Smooth muscle cell (in vitro differentiated cells): ENCODE results near the gene PLCL1. TPM values are rescaled to one million over a fixed set of nuclear protein-coding genes. Genes with fewer than 3 reads are reported as not detected.

Experiments used
- DNase-seq: peaks from one replicate; lab custom pipeline; 2025; ENCODE audit not compliant: unreplicated experiment; lab: John Stamatoyannopoulos, UW
- H2AFZ ChIP-seq: fragments of 200-600 bp; sonication (generic); 2 replicates; pipeline ENCODE4 v1.6.0; 2016; ENCODE audit warnings: antibody characterized with exemption, low read depth, mild to moderate bottlenecking
- H3F3A ChIP-seq: fragments of 200-600 bp; sonication (generic); 2 replicates; pipeline ENCODE4 v1.6.0; 2017; ENCODE audit warnings: antibody characterized with exemption, low read depth
- H3K27ac ChIP-seq: fragments of 200-600 bp; sonication (generic); 2 replicates; pipeline ENCODE4 v1.5.1; 2016; ENCODE audit warnings: low read depth, mild to moderate bottlenecking
- H3K27me3 ChIP-seq: fragments of 200-600 bp; sonication (generic); 2 replicates; pipeline ENCODE4 v1.6.1; 2016; ENCODE audit warnings: low read depth, mild to moderate bottlenecking
- H3K36me3 ChIP-seq: fragments of 200-600 bp; sonication (generic); 2 replicates; pipeline ENCODE4 v1.5.1; 2016; ENCODE audit warnings: low read depth
- H3K4me1 ChIP-seq: fragments of 200-600 bp; sonication (generic); 2 replicates; pipeline ENCODE4 v1.5.1; 2016; ENCODE audit warnings: low read depth
- H3K4me2 ChIP-seq: fragments of 200-600 bp; sonication (generic); 2 replicates; pipeline ENCODE4 v1.6.0; 2016; ENCODE audit warnings: mild to moderate bottlenecking
- H3K4me3 ChIP-seq: fragments of 200-600 bp; sonication (generic); 2 replicates; pipeline ENCODE4 v1.5.1; 2016; ENCODE audit warnings: mild to moderate bottlenecking
- H3K79me2 ChIP-seq: fragments of 200-600 bp; sonication (generic); 2 replicates; pipeline ENCODE4 v1.6.0; 2016; ENCODE audit warnings: low read depth, mild to moderate bottlenecking
- H3K9ac ChIP-seq: fragments of 200-600 bp; sonication (generic); 2 replicates; pipeline ENCODE4 v1.6.0; 2016; ENCODE audit warnings: low read depth
- H3K9me3 ChIP-seq: fragments of 200-600 bp; sonication (generic); replicated peaks from 2 replicates; pipeline ENCODE4 v1.5.1; 2016; ENCODE audit warnings: low read depth
- H4K20me1 ChIP-seq: fragments of 200-600 bp; sonication (generic); 2 replicates; pipeline ENCODE4 v1.6.0; 2016; ENCODE audit warnings: low read depth
- WGBS: methylation state at CpG from one replicate; pipeline ENCODE4 v1.1.7; 2016; ENCODE audit warnings: low lambda C conversion rate; 5-methylcytosine and 5-hydroxymethylcytosine counted together
- polyA plus RNA-seq: library from polyadenylated mRNA; unstranded; fragments of >200 nt; fragmentation: Nextera tagmentation; extraction: Ambion mirVana; gene quantifications from 2 replicates; pipeline ENCODE4 v1.2.1, GENCODE V29; 2016
- total RNA-seq: library from RNA; depleted of rRNA; stranded (reverse); fragments of >200 nt; gene quantifications from 2 replicates; pipeline ENCODE4 v1.2.3, GENCODE V29; 2014
- TF ChIP-seq, protein P1 (sequence below): fragments of 200-600 bp; sonication (generic); IDR thresholded peaks from 2 replicates; pipeline ENCODE4 v1.5.1; 2017; ENCODE audit warnings: borderline replicate concordance, mild to moderate bottlenecking, antibody characterized with exemption; ENCODE audit not compliant: insufficient read depth, poor library complexity, severe bottlenecking

The PLCL1 gene
- total and polyA plus RNA-seq, 2 experiments from 2014 or later, result 0.87 to 1.3 TPM

DNA sequence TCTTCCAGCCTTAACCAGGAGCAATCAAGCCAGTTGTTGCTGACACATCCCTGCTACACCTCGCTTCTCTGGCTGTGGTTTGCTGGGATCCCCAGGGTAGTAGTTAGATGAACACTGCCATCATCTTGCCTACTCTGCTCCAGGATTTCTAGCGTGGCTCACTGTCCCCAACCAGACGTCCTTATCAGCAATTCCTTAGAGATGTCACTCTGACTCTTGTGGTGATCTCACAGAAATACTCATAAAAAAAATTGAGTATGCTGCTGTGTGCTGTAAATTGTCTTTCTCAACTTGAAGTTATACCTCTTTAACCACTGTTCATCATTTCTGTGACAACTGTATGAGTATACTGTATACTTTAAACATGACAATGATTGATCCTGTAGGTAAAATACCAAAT, 63.2 kb downstream of the PLCL1 start:
- H3K9ac ChIP-seq, result no peak overlapping the region
- TF ChIP-seq, protein P1, sequence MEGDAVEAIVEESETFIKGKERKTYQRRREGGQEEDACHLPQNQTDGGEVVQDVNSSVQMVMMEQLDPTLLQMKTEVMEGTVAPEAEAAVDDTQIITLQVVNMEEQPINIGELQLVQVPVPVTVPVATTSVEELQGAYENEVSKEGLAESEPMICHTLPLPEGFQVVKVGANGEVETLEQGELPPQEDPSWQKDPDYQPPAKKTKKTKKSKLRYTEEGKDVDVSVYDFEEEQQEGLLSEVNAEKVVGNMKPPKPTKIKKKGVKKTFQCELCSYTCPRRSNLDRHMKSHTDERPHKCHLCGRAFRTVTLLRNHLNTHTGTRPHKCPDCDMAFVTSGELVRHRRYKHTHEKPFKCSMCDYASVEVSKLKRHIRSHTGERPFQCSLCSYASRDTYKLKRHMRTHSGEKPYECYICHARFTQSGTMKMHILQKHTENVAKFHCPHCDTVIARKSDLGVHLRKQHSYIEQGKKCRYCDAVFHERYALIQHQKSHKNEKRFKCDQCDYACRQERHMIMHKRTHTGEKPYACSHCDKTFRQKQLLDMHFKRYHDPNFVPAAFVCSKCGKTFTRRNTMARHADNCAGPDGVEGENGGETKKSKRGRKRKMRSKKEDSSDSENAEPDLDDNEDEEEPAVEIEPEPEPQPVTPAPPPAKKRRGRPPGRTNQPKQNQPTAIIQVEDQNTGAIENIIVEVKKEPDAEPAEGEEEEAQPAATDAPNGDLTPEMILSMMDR, result no peak
- peak overlapping the region; percentile 25 for H3K4me2 ChIP-seq
- H3K27ac ChIP-seq, result no peak overlapping the region
- no peaks in the 10 kb centered on the region for H3K36me3 ChIP-seq
- WGBS, result 10% methylated on average over 3 of the region's 3 CpGs
- no peak for DNase-seq
- H3K4me3 ChIP-seq, result no peak overlapping the region
- no peak overlapping the region for H2AFZ ChIP-seq
- peaks cover 22% of the 10 kb centered on the region for H3F3A ChIP-seq
- peaks cover 11% of the 10 kb centered on the region for H3K4me1 ChIP-seq
- no peaks in the 10 kb centered on the region for H3K79me2 ChIP-seq
- H4K20me1 ChIP-seq, result no peaks in the 10 kb centered on the region
- no peaks in the 10 kb centered on the region for H3K27me3 ChIP-seq
- no peaks in the 10 kb centered on the region for H3K9me3 ChIP-seq

DNA sequence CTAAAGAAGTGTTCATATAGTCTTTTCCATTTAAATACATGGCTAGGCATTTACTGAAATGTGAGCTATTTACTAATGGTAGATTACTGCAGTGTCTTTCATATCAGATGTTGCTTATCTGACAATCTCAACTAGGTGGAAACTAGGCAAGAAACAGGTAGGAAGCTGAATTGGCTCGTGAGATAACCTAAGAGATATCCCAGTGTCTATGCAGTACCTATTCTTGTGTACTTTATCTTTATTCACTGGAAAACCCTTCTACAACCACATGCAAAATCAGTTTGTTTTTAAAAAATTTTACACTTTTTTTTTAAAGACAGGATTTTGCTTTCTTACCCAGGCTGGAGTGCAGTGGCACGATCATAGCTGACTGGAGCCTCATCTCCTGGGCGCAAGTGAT, 63.8 kb downstream of the PLCL1 start:
- peaks cover 17% of the 10 kb centered on the region for H3K4me1 ChIP-seq
- DNase-seq, result no peak
- no peak overlapping the region for H3K27ac ChIP-seq
- no peak overlapping the region for H3K9ac ChIP-seq
- peaks cover 24% of the 10 kb centered on the region for H3F3A ChIP-seq
- H3K9me3 ChIP-seq, result no peaks in the 10 kb centered on the region
- H2AFZ ChIP-seq, result no peak overlapping the region
- no peaks in the 10 kb centered on the region for H4K20me1 ChIP-seq
- WGBS, result 80% methylated on average over 3 of the region's 3 CpGs
- H3K4me2 ChIP-seq, result peak overlapping the region; percentile 25
- no peaks in the 10 kb centered on the region for H3K36me3 ChIP-seq
- no peak overlapping the region for H3K4me3 ChIP-seq
- TF ChIP-seq, protein P1, result no peak
- H3K79me2 ChIP-seq, result no peaks in the 10 kb centered on the region
- H3K27me3 ChIP-seq, result no peaks in the 10 kb centered on the region

DNA sequence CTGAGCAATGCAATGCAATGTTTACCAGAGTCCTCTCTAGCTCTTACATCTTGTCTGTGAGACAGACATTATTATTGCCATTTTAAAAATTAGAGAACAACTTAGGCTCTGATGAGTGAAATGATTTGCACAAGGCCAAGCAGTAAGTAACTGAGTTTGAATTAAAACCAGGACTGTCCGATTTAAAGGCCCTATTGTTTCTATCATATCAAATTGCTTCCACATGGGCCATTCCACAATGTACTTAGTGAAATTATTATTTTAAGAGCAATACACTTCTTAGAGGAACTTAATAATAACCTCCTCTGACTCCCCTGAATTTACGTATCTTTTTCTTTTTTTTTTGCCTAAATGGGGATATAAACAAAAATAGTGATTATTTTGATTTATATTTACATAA, 64.6 kb downstream of the PLCL1 start:
- no peaks in the 10 kb centered on the region for H4K20me1 ChIP-seq
- H3K9me3 ChIP-seq, result no peaks in the 10 kb centered on the region
- H3F3A ChIP-seq, result peaks cover 25% of the 10 kb centered on the region
- DNase-seq, result no peak
- no peaks in the 10 kb centered on the region for H3K36me3 ChIP-seq
- H2AFZ ChIP-seq, result peak overlapping the region; percentile 39
- H3K27me3 ChIP-seq, result no peaks in the 10 kb centered on the region
- peak overlapping the region; percentile 21 for H3K27ac ChIP-seq
- peak overlapping the region; percentile 50 for H3K4me2 ChIP-seq
- TF ChIP-seq, protein P1, result no peak
- WGBS, result 93% methylated on average over 2 of the region's 2 CpGs
- H3K9ac ChIP-seq, result no peak overlapping the region
- peaks cover 18% of the 10 kb centered on the region for H3K4me1 ChIP-seq
- H3K4me3 ChIP-seq, result no peak overlapping the region
- no peaks in the 10 kb centered on the region for H3K79me2 ChIP-seq

DNA sequence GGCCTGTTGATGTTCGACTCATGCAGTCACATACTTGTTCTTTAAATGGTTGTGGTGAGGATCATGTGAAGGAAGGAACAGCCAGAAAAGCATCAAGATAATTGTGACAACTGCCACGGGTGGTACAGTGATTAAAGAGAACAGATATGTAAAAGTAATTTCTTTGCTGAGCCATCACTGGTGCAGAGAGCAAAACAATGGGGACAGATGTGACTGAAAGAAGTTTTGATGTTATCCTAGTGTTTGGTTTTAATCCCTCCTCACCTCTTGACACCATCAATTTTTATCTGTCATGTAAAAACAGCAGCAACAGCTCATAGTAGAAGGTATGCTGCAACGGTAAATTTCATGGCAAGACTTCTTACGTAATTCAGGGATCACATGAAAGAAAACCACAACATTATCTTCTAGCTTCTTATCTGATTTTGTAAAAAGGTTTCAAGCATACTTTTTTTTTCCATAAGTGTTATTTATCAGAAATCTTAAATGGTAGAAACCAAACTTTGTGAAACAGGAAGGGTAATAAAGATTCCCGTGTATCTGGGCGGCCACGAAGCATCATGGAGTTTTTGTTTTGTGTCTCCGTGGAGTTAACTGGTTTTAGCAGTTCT, 65.2 kb downstream of the PLCL1 start:
- H3K27ac ChIP-seq, result peak overlapping the region; percentile 21
- TF ChIP-seq, protein P1, result no peak
- H3K27me3 ChIP-seq, result no peaks in the 10 kb centered on the region
- no peak overlapping the region for H3K9ac ChIP-seq
- H3K36me3 ChIP-seq, result no peaks in the 10 kb centered on the region
- peak overlapping the region; percentile 39 for H2AFZ ChIP-seq
- no peak for DNase-seq
- no peaks in the 10 kb centered on the region for H3K79me2 ChIP-seq
- peak overlapping the region; percentile 50 for H3K4me2 ChIP-seq
- H3K4me3 ChIP-seq, result no peak overlapping the region
- WGBS, result 25% methylated on average over 8 of the region's 8 CpGs
- H3K9me3 ChIP-seq, result no peaks in the 10 kb centered on the region
- H3F3A ChIP-seq, result peaks cover 25% of the 10 kb centered on the region
- H4K20me1 ChIP-seq, result no peaks in the 10 kb centered on the region
- H3K4me1 ChIP-seq, result peaks cover 18% of the 10 kb centered on the region
